ENCODE results near the gene VAC14.
"Not testable (repeated sequence)": the region's sequence is repeated elsewhere in the genome, so short reads cannot be mapped to it uniquely, and the experiment has no call there.

VAC14 gene

DNA sequence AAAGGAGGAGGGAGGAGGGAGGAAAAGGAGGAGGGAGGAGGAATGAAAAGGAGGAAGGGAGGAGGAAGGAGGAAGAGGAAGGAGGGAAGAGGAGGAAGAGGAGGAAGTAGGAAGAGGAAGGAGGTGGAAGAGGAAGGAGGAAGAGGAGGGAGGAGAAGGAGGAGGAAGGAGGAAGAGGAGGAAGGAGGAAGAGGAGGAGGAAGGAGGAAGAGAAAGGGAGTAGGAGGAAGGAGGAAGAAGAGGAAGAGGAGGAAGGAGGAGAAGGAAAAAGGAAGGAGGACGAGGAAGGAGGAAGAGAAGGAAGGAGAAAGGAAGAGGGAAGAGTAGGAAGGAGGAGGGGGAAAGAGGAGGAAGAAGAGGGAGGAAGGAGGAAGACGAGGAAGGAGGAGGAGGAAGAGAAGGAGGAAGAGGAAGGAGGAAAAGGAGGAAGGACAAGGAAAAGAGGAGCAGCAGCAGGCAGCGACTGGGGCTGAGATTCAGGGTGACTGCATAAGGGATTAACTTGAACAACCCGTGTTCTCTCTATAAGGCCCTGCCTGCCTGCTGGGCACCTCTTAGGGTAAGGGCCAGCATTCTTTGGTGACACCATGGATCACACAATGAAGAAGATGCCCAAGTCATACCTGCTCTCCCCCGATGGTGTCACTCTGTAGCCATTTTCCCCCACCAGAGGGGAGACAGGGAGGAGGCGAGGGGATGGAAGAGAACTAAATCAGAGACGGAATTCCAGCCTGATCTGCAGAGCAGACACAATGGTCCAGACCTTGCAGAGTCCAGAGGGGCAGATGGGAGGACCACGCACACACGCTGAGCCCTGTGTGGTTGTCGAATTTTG lies 156.0 kb downstream of the VAC14 start:
- TF ChIP-seq, protein P1, sequence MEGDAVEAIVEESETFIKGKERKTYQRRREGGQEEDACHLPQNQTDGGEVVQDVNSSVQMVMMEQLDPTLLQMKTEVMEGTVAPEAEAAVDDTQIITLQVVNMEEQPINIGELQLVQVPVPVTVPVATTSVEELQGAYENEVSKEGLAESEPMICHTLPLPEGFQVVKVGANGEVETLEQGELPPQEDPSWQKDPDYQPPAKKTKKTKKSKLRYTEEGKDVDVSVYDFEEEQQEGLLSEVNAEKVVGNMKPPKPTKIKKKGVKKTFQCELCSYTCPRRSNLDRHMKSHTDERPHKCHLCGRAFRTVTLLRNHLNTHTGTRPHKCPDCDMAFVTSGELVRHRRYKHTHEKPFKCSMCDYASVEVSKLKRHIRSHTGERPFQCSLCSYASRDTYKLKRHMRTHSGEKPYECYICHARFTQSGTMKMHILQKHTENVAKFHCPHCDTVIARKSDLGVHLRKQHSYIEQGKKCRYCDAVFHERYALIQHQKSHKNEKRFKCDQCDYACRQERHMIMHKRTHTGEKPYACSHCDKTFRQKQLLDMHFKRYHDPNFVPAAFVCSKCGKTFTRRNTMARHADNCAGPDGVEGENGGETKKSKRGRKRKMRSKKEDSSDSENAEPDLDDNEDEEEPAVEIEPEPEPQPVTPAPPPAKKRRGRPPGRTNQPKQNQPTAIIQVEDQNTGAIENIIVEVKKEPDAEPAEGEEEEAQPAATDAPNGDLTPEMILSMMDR (conservative IDR thresholded peaks at IDR 0.05; ENCODE audit: low read depth, low read length) = peak; percentile 4
- no peak overlapping the region for H3K4me3 ChIP-seq (ENCODE audit: low read length)
- no peak for DNase-seq (ENCODE audit: low read depth)

DNA sequence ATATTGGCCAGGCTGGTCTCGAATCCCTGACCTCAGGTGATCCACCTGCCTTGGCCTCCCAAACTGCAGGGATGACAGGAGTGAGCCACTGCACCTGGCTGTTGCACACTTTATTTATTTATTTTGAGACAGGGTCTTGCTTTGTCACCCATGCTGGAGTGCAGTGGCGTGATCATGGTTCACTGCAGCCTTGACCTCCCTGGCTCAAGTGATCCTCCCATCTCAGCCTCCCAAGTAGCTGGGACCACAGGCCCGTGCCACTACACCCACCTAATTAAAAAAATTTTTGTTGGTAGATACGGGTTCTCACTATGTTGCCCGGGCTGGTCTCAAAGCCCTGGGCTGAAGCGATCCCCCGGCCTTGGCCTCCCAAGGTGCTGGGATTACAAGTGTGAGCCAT lies 157.7 kb downstream of the VAC14 start:
- DNase-seq (ENCODE audit: low read depth); H3K4me3 ChIP-seq (ENCODE audit: low read length): not testable (repeated sequence)

DNA sequence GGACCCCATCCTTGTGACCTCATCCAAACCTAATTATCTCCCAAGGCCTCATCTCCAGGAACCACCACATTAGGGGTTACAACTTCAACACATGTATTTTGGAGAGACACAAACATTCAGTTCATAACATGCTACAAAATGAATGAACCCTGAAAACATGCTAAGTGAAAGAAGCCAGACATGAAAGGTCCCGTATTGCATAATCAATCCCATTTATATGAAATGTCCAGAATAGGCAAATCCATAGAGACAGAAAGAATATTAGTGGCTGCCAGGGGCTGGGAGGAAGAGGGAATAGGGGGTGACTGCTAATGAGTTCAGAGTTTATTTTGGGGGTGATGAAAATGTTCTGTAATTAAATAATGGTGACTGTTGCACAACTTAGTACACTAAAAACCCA lies 158.3 kb downstream of the VAC14 start:
- no peak for DNase-seq (ENCODE audit: low read depth)
- TF ChIP-seq, protein P1 (conservative IDR thresholded peaks at IDR 0.05; ENCODE audit: low read depth, low read length) = no peak

DNA sequence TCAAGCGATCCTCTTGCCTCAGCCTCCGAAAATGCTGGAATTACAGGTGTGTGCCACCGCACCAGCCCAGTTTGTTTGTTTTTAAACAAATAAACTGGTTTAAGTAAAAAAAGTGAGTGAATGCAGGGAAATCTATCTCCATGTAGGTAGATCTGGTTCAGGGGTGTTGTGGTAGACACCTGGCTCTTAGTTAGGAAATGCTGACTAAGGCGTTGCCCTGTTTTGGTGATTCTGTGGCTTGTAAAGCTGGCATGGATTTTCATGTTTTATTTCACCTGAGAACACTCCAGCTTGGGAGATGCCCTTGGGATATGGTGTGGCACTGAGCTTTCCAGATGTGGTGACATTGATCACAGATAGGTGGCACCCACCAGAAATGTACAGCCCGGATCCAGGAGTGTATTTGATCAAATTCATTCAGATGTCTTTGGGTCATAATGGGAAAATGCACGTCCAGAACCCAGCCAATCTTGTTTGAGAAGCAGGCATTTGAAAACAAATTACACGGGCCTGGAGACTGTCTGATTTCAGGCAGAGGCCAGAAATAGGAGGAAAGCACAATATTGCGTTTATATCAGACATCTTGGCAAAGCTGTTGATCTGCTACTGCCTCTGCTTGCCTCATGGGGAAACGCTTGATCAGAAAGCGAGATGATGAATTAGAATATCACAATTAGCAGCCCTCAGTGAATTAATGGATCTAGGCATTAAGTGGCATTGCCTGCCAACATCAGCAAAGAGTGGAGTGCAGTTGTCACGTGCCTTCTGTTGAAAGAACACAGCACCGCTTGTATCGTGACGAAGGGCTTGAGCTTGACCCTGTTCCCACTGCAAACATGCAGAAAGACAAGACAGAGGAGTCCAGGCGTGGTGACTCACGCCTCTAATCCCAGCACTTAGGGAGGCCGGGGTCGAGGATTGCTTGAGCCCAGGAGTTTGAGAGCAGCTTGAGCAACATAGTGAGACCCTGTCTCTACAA lies 161.9 kb downstream of the VAC14 start:
- no peak overlapping the region for H3K4me3 ChIP-seq (ENCODE audit: low read length)
- peak; percentile 27 for DNase-seq (ENCODE audit: low read depth)
- TF ChIP-seq, protein P1 (conservative IDR thresholded peaks at IDR 0.05; ENCODE audit: low read depth, low read length) = no peak

More for the DNA sequence above, 158.3 kb downstream of the VAC14 start:
- H3K4me3 ChIP-seq (ENCODE audit: low read length) = no peak overlapping the region

Measured in retinal pigment epithelial cell (primary cell).